ENCODE measurements around the gene COL24A1. TPM values are rescaled to one million over a fixed set of nuclear protein-coding genes. Genes with fewer than 3 reads are reported as not detected.
"Not testable (repeated sequence)": the region's sequence is repeated elsewhere in the genome, so short reads cannot be mapped to it uniquely, and the experiment has no call there.

The COL24A1 gene
- total and polyA plus RNA-seq, 2 donors, result 5.2 to 13.7 TPM

- no peak overlapping the region for H3K4me3 ChIP-seq (ENCODE audit: low read depth, low read length)
Measured at GRCh38 chr1:86085741-86086409, 70.7 kb downstream of the COL24A1 start.

GRCh38 chr1:86084998-86085397, 71.6 kb downstream of the COL24A1 start:
- H3K4me3 ChIP-seq (ENCODE audit: low read depth, low read length), result no peak overlapping the region
- no peaks in the 10 kb centered on the region for H3K4me1 ChIP-seq (ENCODE audit: insufficient read depth)
- DNase-seq (ENCODE audit: extremely low spot score), result no peak
- no peak overlapping the region for H3K27ac ChIP-seq (ENCODE audit: low read depth)
- no peaks in the 10 kb centered on the region for H3K36me3 ChIP-seq (ENCODE audit: insufficient read depth)

More at GRCh38 chr1:86085741-86086409, 70.7 kb downstream of the COL24A1 start:
- Histone ChIP-seq H3K4me1 (ENCODE audit: insufficient read depth) (no peaks in the 10 kb centered on the region), H3K27ac (ENCODE audit: low read depth) (no peak overlapping the region), H3K36me3 (ENCODE audit: insufficient read depth) (no peaks in the 10 kb centered on the region)
- no peak for DNase-seq (ENCODE audit: extremely low spot score)
- WGBS, result 64% methylated on average over 3 of the region's 3 CpGs

GRCh38 chr1:86082183-86082582, 74.4 kb downstream of the COL24A1 start:
- H3K4me1 ChIP-seq (ENCODE audit: insufficient read depth), result no peaks in the 10 kb centered on the region
- no peaks in the 10 kb centered on the region for H3K36me3 ChIP-seq (ENCODE audit: insufficient read depth)
- no peak for DNase-seq (ENCODE audit: extremely low spot score)
- H3K27ac ChIP-seq (ENCODE audit: low read depth), result no peak overlapping the region
- no peak overlapping the region for H3K4me3 ChIP-seq (ENCODE audit: low read depth, low read length)

- H3K4me3 ChIP-seq (ENCODE audit: low read depth, low read length), result not testable (repeated sequence)
- WGBS, result 92% methylated on average over 6 of the region's 6 CpGs
Measured at GRCh38 chr1:86072474-86072873, 84.1 kb downstream of the COL24A1 start.

GRCh38 chr1:86071870-86072269, 84.7 kb downstream of the COL24A1 start:
- not testable (repeated sequence) for H3K4me3 ChIP-seq (ENCODE audit: low read depth, low read length); DNase-seq (ENCODE audit: extremely low spot score); H3K27ac ChIP-seq (ENCODE audit: low read depth); H3K36me3 ChIP-seq (ENCODE audit: insufficient read depth); H3K4me1 ChIP-seq (ENCODE audit: insufficient read depth)
- WGBS, result 92% methylated on average over 6 of the region's 6 CpGs

More at GRCh38 chr1:86072474-86072873, 84.1 kb downstream of the COL24A1 start:
- H3K36me3 ChIP-seq (ENCODE audit: insufficient read depth); H3K4me1 ChIP-seq (ENCODE audit: insufficient read depth); H3K27ac ChIP-seq (ENCODE audit: low read depth); DNase-seq (ENCODE audit: extremely low spot score): not testable (repeated sequence)

GRCh38 chr1:86069757-86070145, 86.8 kb downstream of the COL24A1 start:
- Histone ChIP-seq H3K4me1 (ENCODE audit: insufficient read depth) (no peaks in the 10 kb centered on the region), H3K27ac (ENCODE audit: low read depth) (no peak overlapping the region), H3K4me3 (ENCODE audit: low read depth, low read length) (no peak overlapping the region), H3K36me3 (ENCODE audit: insufficient read depth) (no peaks in the 10 kb centered on the region)
- DNase-seq (ENCODE audit: extremely low spot score), result no peak
- 71% methylated on average over 2 of the region's 2 CpGs for WGBS

GRCh38 chr1:86068841-86069756, 87.5 kb downstream of the COL24A1 start:
- Histone ChIP-seq H3K27ac (ENCODE audit: low read depth) (no peak overlapping the region), H3K4me1 (ENCODE audit: insufficient read depth) (no peaks in the 10 kb centered on the region), H3K4me3 (ENCODE audit: low read depth, low read length) (no peak overlapping the region), H3K36me3 (ENCODE audit: insufficient read depth) (no peaks in the 10 kb centered on the region)
- DNase-seq (ENCODE audit: extremely low spot score), result no peak
- WGBS, result 58% methylated on average over 3 of the region's 3 CpGs

GRCh38 chr1:86068271-86068721, 88.3 kb downstream of the COL24A1 start:
- Histone ChIP-seq H3K36me3 (ENCODE audit: insufficient read depth) (no peaks in the 10 kb centered on the region), H3K27ac (ENCODE audit: low read depth) (no peak overlapping the region), H3K4me1 (ENCODE audit: insufficient read depth) (no peaks in the 10 kb centered on the region), H3K4me3 (ENCODE audit: low read depth, low read length) (no peak overlapping the region)
- 61% methylated on average over 3 of the region's 3 CpGs for WGBS
- no peak for DNase-seq (ENCODE audit: extremely low spot score)

GRCh38 chr1:86067626-86068025, 88.9 kb downstream of the COL24A1 start:
- no peak overlapping the region for H3K27ac ChIP-seq (ENCODE audit: low read depth)
- no peak for DNase-seq (ENCODE audit: extremely low spot score)
- H3K4me1 ChIP-seq (ENCODE audit: insufficient read depth), result no peaks in the 10 kb centered on the region
- no peaks in the 10 kb centered on the region for H3K36me3 ChIP-seq (ENCODE audit: insufficient read depth)
- no peak overlapping the region for H3K4me3 ChIP-seq (ENCODE audit: low read depth, low read length)

GRCh38 chr1:86064899-86065298, 91.7 kb downstream of the COL24A1 start:
- H3K4me1 ChIP-seq (ENCODE audit: insufficient read depth), result no peaks in the 10 kb centered on the region
- WGBS, result 42% methylated on average over 1 of the region's 1 CpG
- no peak for DNase-seq (ENCODE audit: extremely low spot score)
- H3K27ac ChIP-seq (ENCODE audit: low read depth), result no peak overlapping the region
- no peak overlapping the region for H3K4me3 ChIP-seq (ENCODE audit: low read depth, low read length)
- no peaks in the 10 kb centered on the region for H3K36me3 ChIP-seq (ENCODE audit: insufficient read depth)

- no peak overlapping the region for H3K4me3 ChIP-seq (ENCODE audit: low read depth, low read length)
- H3K36me3 ChIP-seq (ENCODE audit: insufficient read depth), result no peaks in the 10 kb centered on the region
- DNase-seq (ENCODE audit: extremely low spot score), result no peak
- no peaks in the 10 kb centered on the region for H3K4me1 ChIP-seq (ENCODE audit: insufficient read depth)
- H3K27ac ChIP-seq (ENCODE audit: low read depth), result no peak overlapping the region
- WGBS, result 90% methylated on average over 1 of the region's 1 CpG
Measured at GRCh38 chr1:86063721-86064120, 92.9 kb downstream of the COL24A1 start.

GRCh38 chr1:86062453-86062852, 94.1 kb downstream of the COL24A1 start:
- Histone ChIP-seq H3K36me3 (ENCODE audit: insufficient read depth) (no peaks in the 10 kb centered on the region), H3K4me3 (ENCODE audit: low read depth, low read length) (no peak overlapping the region), H3K4me1 (ENCODE audit: insufficient read depth) (no peaks in the 10 kb centered on the region), H3K27ac (ENCODE audit: low read depth) (no peak overlapping the region)
- DNase-seq (ENCODE audit: extremely low spot score), result no peak
- 66% methylated on average over 3 of the region's 3 CpGs for WGBS

GRCh38 chr1:86061551-86061990, 95.0 kb downstream of the COL24A1 start:
- no peak for DNase-seq (ENCODE audit: extremely low spot score)
- H3K27ac ChIP-seq (ENCODE audit: low read depth), result no peak overlapping the region
- no peak overlapping the region for H3K4me3 ChIP-seq (ENCODE audit: low read depth, low read length)
- no peaks in the 10 kb centered on the region for H3K4me1 ChIP-seq (ENCODE audit: insufficient read depth)
- 39% methylated on average over 2 of the region's 2 CpGs for WGBS
- no peaks in the 10 kb centered on the region for H3K36me3 ChIP-seq (ENCODE audit: insufficient read depth)

- no peak overlapping the region for H3K27ac ChIP-seq (ENCODE audit: low read depth)
- H3K4me1 ChIP-seq (ENCODE audit: insufficient read depth), result no peaks in the 10 kb centered on the region
- no peaks in the 10 kb centered on the region for H3K36me3 ChIP-seq (ENCODE audit: insufficient read depth)
- WGBS, result 96% methylated on average over 2 of the region's 2 CpGs
- DNase-seq (ENCODE audit: extremely low spot score), result no peak
- H3K4me3 ChIP-seq (ENCODE audit: low read depth, low read length), result no peak overlapping the region
Measured at GRCh38 chr1:86054396-86054795, 102.2 kb downstream of the COL24A1 start.
